Measurements from ENCODE around the gene ATG4D.

The ATG4D gene

DNA sequence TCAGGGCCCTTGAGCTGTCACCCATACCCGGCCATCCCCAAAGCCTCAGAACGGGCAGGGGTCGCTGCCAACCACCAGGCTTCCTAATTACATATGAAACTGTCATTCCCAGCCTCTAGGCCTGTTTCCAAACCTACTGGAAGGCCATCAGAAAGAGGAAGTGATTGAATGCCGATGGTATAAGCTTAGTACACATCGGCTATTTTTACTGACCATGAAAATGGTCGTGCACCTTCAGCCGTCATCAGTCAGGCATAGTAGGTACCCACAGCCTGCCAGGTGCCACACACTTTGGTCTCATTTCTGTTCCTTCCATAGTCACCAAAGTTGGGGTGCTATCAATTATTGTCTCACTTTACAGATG, 11.9 kb downstream of the ATG4D start:
- Histone ChIP-seq H3K27ac (ENCODE audit: low read length) (peak overlapping the region; percentile 96), H3K9me3 (ENCODE audit: insufficient read depth, low read length, severe bottlenecking) (no peaks in the 10 kb centered on the region)

DNA sequence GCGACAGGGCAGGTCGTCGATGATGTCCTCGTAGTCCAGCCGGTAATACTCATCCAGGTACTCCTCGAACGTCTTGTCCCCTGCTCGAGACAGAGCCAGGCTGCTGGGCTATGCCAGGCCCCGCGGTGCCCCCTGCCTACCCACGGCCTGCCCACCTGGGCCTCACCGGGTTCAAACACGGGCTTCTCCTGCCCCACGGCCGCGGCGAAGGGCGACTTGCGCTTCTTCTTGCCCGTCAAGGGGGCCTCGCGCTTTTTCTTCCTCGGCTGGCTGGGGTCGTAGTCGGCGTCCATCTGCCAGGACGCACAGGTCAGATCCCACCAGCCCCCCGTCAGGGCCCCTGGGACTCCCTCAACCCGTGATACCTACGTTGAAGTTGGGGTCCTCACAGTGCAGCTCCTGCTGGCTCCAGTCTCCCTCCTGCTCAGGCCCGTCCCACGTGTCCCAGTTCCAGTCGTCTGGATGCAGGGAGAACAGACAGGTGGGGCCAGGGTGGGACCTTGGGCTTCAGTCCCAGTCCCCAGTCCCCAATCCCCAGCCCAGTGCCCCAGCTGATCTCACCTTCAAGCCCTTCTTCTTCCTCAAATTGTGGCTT, 14.0 kb downstream of the ATG4D start:
- peak overlapping the region; percentile 15; the same call in 1 of the 2 replicates for H3K27ac ChIP-seq (ENCODE audit: low read length)
- peaks cover 80% of the 10 kb centered on the region for H3K36me3 ChIP-seq (ENCODE audit: insufficient read depth, low read length)
- TF ChIP-seq, protein P1, sequence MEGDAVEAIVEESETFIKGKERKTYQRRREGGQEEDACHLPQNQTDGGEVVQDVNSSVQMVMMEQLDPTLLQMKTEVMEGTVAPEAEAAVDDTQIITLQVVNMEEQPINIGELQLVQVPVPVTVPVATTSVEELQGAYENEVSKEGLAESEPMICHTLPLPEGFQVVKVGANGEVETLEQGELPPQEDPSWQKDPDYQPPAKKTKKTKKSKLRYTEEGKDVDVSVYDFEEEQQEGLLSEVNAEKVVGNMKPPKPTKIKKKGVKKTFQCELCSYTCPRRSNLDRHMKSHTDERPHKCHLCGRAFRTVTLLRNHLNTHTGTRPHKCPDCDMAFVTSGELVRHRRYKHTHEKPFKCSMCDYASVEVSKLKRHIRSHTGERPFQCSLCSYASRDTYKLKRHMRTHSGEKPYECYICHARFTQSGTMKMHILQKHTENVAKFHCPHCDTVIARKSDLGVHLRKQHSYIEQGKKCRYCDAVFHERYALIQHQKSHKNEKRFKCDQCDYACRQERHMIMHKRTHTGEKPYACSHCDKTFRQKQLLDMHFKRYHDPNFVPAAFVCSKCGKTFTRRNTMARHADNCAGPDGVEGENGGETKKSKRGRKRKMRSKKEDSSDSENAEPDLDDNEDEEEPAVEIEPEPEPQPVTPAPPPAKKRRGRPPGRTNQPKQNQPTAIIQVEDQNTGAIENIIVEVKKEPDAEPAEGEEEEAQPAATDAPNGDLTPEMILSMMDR (IDR thresholded peaks at IDR 0.05; ENCODE audit: borderline replicate concordance, extremely low read depth, low read length, poor library complexity, severe bottlenecking) = no peak
- no peak for TF ChIP-seq EZH2 (IDR thresholded peaks at IDR 0.05; ENCODE audit: borderline replicate concordance, low read depth, low read length, severe bottlenecking)
- no peak overlapping the region for H3K4me2 ChIP-seq (ENCODE audit: insufficient read depth, low read length)
- H3K4me1 ChIP-seq (ENCODE audit: insufficient read depth, low read length) = peaks cover 55% of the 10 kb centered on the region
- H2AFZ ChIP-seq (ENCODE audit: low read depth, low read length) = no peak overlapping the region
- DNase-seq (no peak), ATAC-seq (ENCODE audit: insufficient read depth, low read depth) (no peak)
- H3K9me3 ChIP-seq (ENCODE audit: insufficient read depth, low read length, severe bottlenecking) = no peaks in the 10 kb centered on the region
- no peaks in the 10 kb centered on the region for H3K27me3 ChIP-seq (ENCODE audit: insufficient read depth, low read length, poor library complexity)
- H3K9ac ChIP-seq (ENCODE audit: low read depth, low read length) = no peak overlapping the region
- peaks cover 19% of the 10 kb centered on the region for H3K79me2 ChIP-seq (ENCODE audit: insufficient read depth, low read length)
- H4K20me1 ChIP-seq (ENCODE audit: insufficient read depth, low read length) = peaks cover 16% of the 10 kb centered on the region
- H3K4me3 ChIP-seq (ENCODE audit: low read depth in 1 of 2, low read length in 2 of 2) = no peak overlapping the region

More for the DNA sequence above, 11.9 kb downstream of the ATG4D start:
- TF ChIP-seq, protein P1 (IDR thresholded peaks at IDR 0.05; ENCODE audit: borderline replicate concordance, extremely low read depth, low read length, poor library complexity, severe bottlenecking) = no peak
- TF ChIP-seq EZH2 (IDR thresholded peaks at IDR 0.05; ENCODE audit: borderline replicate concordance, low read depth, low read length, severe bottlenecking) = no peak
- Histone ChIP-seq H3K27me3 (ENCODE audit: insufficient read depth, low read length, poor library complexity) (no peaks in the 10 kb centered on the region), H3K36me3 (ENCODE audit: insufficient read depth, low read length) (peaks cover 78% of the 10 kb centered on the region), H2AFZ (ENCODE audit: low read depth, low read length) (no peak overlapping the region), H3K4me3 (ENCODE audit: low read depth in 1 of 2, low read length in 2 of 2) (no peak overlapping the region), H3K4me1 (ENCODE audit: insufficient read depth, low read length) (peaks cover 71% of the 10 kb centered on the region), H4K20me1 (ENCODE audit: insufficient read depth, low read length) (peaks cover 17% of the 10 kb centered on the region), H3K79me2 (ENCODE audit: insufficient read depth, low read length) (peaks cover 17% of the 10 kb centered on the region), H3K4me2 (ENCODE audit: insufficient read depth, low read length) (peak overlapping the region; percentile 50), H3K9ac (ENCODE audit: low read depth, low read length) (peak overlapping the region; percentile 49; the same call in 1 of the 2 replicates)
- no peak for DNase-seq
- no peak for ATAC-seq (ENCODE audit: insufficient read depth, low read depth)

DNA sequence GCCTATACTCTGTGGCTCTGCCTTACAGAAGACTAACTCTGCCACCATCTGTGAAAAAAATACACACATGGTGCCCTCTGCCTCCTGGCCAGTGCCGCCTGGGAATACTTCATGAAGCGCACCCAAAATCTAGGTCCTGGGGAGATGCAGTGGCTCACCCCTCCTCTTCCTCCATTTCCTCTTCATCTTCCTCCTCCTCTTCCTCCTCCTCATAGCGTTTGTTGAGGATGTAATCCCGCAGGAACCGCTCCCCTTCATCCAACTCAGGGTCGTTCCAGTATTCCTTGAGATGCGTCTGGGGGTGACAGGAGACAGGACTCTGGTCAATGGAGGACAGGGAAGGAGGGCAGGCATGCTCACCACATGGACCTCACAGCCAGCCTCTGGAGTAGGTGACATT, 16.4 kb downstream of the ATG4D start:
- no peaks in the 10 kb centered on the region for H3K27me3 ChIP-seq (ENCODE audit: insufficient read depth, low read length, poor library complexity)
- H3K27ac ChIP-seq (ENCODE audit: low read length) = no peak overlapping the region
- peaks cover 20% of the 10 kb centered on the region for H4K20me1 ChIP-seq (ENCODE audit: insufficient read depth, low read length)
- H3K79me2 ChIP-seq (ENCODE audit: insufficient read depth, low read length) = peaks cover 38% of the 10 kb centered on the region
- no peak overlapping the region for H3K9ac ChIP-seq (ENCODE audit: low read depth, low read length)
- DNase-seq (no peak), ATAC-seq (ENCODE audit: insufficient read depth, low read depth) (no peak)
- H3K4me2 ChIP-seq (ENCODE audit: insufficient read depth, low read length) = no peak overlapping the region
- TF ChIP-seq, protein P1 (IDR thresholded peaks at IDR 0.05; ENCODE audit: borderline replicate concordance, extremely low read depth, low read length, poor library complexity, severe bottlenecking) = no peak
- TF ChIP-seq EZH2 (IDR thresholded peaks at IDR 0.05; ENCODE audit: borderline replicate concordance, low read depth, low read length, severe bottlenecking) = no peak
- peaks cover 75% of the 10 kb centered on the region for H3K36me3 ChIP-seq (ENCODE audit: insufficient read depth, low read length)
- H3K4me3 ChIP-seq (ENCODE audit: low read depth in 1 of 2, low read length in 2 of 2) = no peak overlapping the region
- H2AFZ ChIP-seq (ENCODE audit: low read depth, low read length) = no peak overlapping the region
- no peaks in the 10 kb centered on the region for H3K9me3 ChIP-seq (ENCODE audit: insufficient read depth, low read length, severe bottlenecking)
- H3K4me1 ChIP-seq (ENCODE audit: insufficient read depth, low read length) = peaks cover 44% of the 10 kb centered on the region

Measured in DND-41 (cell line).